NCI-H1436 treated with DMSO at 0.1 percent for 48 hours (cell line): ENCODE results near the gene GALNT9.
"Not testable (repeated sequence)": the region's sequence is repeated elsewhere in the genome, so short reads cannot be mapped to it uniquely, and the experiment has no call there.

Source experiments
- DNase-seq: peaks from one replicate; lab custom pipeline; 2025; lab: John Stamatoyannopoulos, UW

GALNT9 gene

GRCh38 chr12:132229193-132229760, 100.1 kb downstream of the GALNT9 start:
- no peak for DNase-seq

GRCh38 chr12:132228476-132229192, 100.8 kb downstream of the GALNT9 start:
- no peak for DNase-seq

- no peak for DNase-seq
These were observed 101.5 kb downstream of the GALNT9 start for GRCh38 chr12:132227782-132228475.

GRCh38 chr12:132227118-132227517, 102.3 kb downstream of the GALNT9 start:
- DNase-seq, result no peak

GRCh38 chr12:132226604-132227003, 102.8 kb downstream of the GALNT9 start:
- no peak for DNase-seq

GRCh38 chr12:132225214-132225613, 104.2 kb downstream of the GALNT9 start:
- DNase-seq, result no peak

GRCh38 chr12:132224484-132224883, 104.9 kb downstream of the GALNT9 start:
- no peak for DNase-seq

- DNase-seq, result no peak
These were observed 106.6 kb downstream of the GALNT9 start for GRCh38 chr12:132222808-132223173.

- DNase-seq, result no peak
These were observed 107.1 kb downstream of the GALNT9 start for GRCh38 chr12:132222096-132222807.

GRCh38 chr12:132219761-132220160, 109.6 kb downstream of the GALNT9 start:
- not testable (repeated sequence) for DNase-seq

GRCh38 chr12:132219323-132219722, 110.1 kb downstream of the GALNT9 start:
- no peak for DNase-seq

- no peak for DNase-seq
These were observed 110.5 kb downstream of the GALNT9 start for GRCh38 chr12:132218915-132219314.

GRCh38 chr12:132218527-132218875, 110.9 kb downstream of the GALNT9 start:
- no peak for DNase-seq

- DNase-seq, result no peak
These were observed 111.4 kb downstream of the GALNT9 start for GRCh38 chr12:132217800-132218526.

- DNase-seq, result no peak
These were observed 112.0 kb downstream of the GALNT9 start for GRCh38 chr12:132217371-132217770.

- no peak for DNase-seq
These were observed 112.9 kb downstream of the GALNT9 start for GRCh38 chr12:132216354-132216987.

- DNase-seq, result no peak
These were observed 113.9 kb downstream of the GALNT9 start for GRCh38 chr12:132215299-132215989.

- no peak for DNase-seq
These were observed 114.5 kb downstream of the GALNT9 start for GRCh38 chr12:132214891-132215290.

- no peak for DNase-seq
These were observed 115.3 kb downstream of the GALNT9 start for GRCh38 chr12:132214161-132214476.

GRCh38 chr12:132213359-132214160, 115.8 kb downstream of the GALNT9 start:
- no peak for DNase-seq
